CD4-positive, alpha-beta T cell (primary cell): ENCODE data around the gene WARS2. TPM values are rescaled to one million over a fixed set of nuclear protein-coding genes. Genes with fewer than 3 reads are reported as not detected.

Experiments
- ATAC-seq: fragments of 200-7000 bp; cut with Tn5 transposase; one replicate; pipeline ENCODE4 v1.10.0; 2022; ENCODE audit warnings: mild to moderate bottlenecking; ENCODE audit not compliant: poor library complexity
- CTCF ChIA-PET: fragments of 350-600 bp; sonication (Branson Sonifier 250); formaldehyde crosslinking; loops from one replicate; lab custom pipeline; 2021; ENCODE audit warnings: antibody characterized with exemption, inconsistent platforms; lab: Charles Lee
- POLR2A ChIA-PET: fragments of 350-600 bp; sonication (Branson Sonifier 250); formaldehyde crosslinking; loops from one replicate; lab custom pipeline; 2021; ENCODE audit warnings: antibody characterized with exemption, inconsistent platforms; lab: Charles Lee
- DNase-seq, 14 experiments: peaks; one replicate each; pipeline ENCODE4 v3.0.0-alpha.2; 2013 to 2020; ENCODE audit warnings: mixed read lengths in 2 of 14
- H3K27ac ChIP-seq, 2 donors: one replicate each; pipeline versions ENCODE4 v1.5.1 to v1.7.0; 2013; ENCODE audit warnings: low read length in 2 of 2, low read depth in 1 of 2, mild to moderate bottlenecking in 1 of 2
- H3K27me3 ChIP-seq, 2 experiments: 1 replicate in 1 of 2; 2 replicates in 1 of 2; pipeline versions ENCODE4 v1.6.1 to v1.7.0; 2013; ENCODE audit warnings: low read length in 2 of 2, control low read depth in 1 of 2, mild to moderate bottlenecking in 1 of 2, moderate library complexity in 1 of 2; ENCODE audit not compliant: insufficient read depth in 2 of 2, control insufficient read depth in 1 of 2
- H3K36me3 ChIP-seq: one replicate; pipeline ENCODE4 v1.6.1; 2013; ENCODE audit warnings: low read length, control low read depth; ENCODE audit not compliant: insufficient read depth
- H3K4me1 ChIP-seq: one replicate; pipeline ENCODE4 v1.6.1; 2013; ENCODE audit warnings: low read length, control low read depth; ENCODE audit not compliant: insufficient read depth
- H3K4me3 ChIP-seq: one replicate; pipeline ENCODE4 v1.5.1; 2013; ENCODE audit warnings: mild to moderate bottlenecking, low read length, moderate library complexity
- H3K9me3 ChIP-seq, 2 experiments: 1 replicate in 1 of 2; 2 replicates in 1 of 2; pipeline versions ENCODE4 v1.6.1 to v1.7.0; 2013; ENCODE audit warnings: low read length in 2 of 2, mild to moderate bottlenecking in 2 of 2, control low read depth in 1 of 2, moderate library complexity in 1 of 2; ENCODE audit not compliant: control insufficient read depth in 1 of 2, insufficient read depth in 1 of 2
- H3K27ac Mint-ChIP-seq: one replicate; pipeline ENCODE4 v1.8.0; 2020; ENCODE audit warnings: mixed read lengths
- H3K27me3 Mint-ChIP-seq: one replicate; pipeline ENCODE4 v1.8.0; 2021; ENCODE audit warnings: mixed read lengths
- H3K36me3 Mint-ChIP-seq: one replicate; pipeline ENCODE4 v1.8.0; 2021; ENCODE audit warnings: low read depth, mixed read lengths
- H3K4me1 Mint-ChIP-seq: one replicate; pipeline ENCODE4 v1.8.0; 2021; ENCODE audit warnings: low read depth, mixed read lengths
- H3K4me3 Mint-ChIP-seq: one replicate; pipeline ENCODE4 v1.8.0; 2020; ENCODE audit warnings: mild to moderate bottlenecking, mixed read lengths
- H3K9me3 Mint-ChIP-seq: one replicate; pipeline ENCODE4 v1.8.0; 2020; ENCODE audit warnings: mixed read lengths
- CTCF ChIP-seq: fragments of 200-600 bp; IDR thresholded peaks from one replicate; pipeline ENCODE4 v1.8.0; 2022; ENCODE audit warnings: antibody characterized with exemption, mild to moderate bottlenecking
- intact Hi-C, 2 experiments: fragments of 100-400 bp; cut with DNase I in 1 of 2; cut with micrococcal nuclease in 1 of 2; formaldehyde crosslinking; loops; one replicate each; pipeline versions ENCODE4 v1.15.1 to v1.9.0; 2023 to 2025; cut with DNase I, micrococcal nuclease
- total RNA-seq, 174 experiments: library from RNA in 2 of 174; stranded (reverse) in 2 of 174; gene quantifications; one replicate each; pipeline ENCODE4 v1.2.3 and lab custom pipeline; 2021 to 2026

The WARS2 gene
- total RNA-seq, 2 experiments from 2014 or later, result 15.8 to 16.5 TPM

GRCh38 chr1:119004781-119005180, 135.7 kb downstream of the WARS2 start:
- Mint-ChIP-seq H3K27me3 (peaks cover 83% of the 10 kb centered on the region), H3K27ac (no peak overlapping the region), H3K9me3 (peaks cover 3% of the 10 kb centered on the region), H3K4me3 (no peak overlapping the region), H3K4me1 (peaks cover 16% of the 10 kb centered on the region), H3K36me3 (no peaks in the 10 kb centered on the region)
- intact Hi-C loops, result no loop called here
- H3K27ac ChIP-seq, result no peak overlapping the region
- peaks cover 81 to 96% of the 10 kb centered on the region in 2 experiments for H3K27me3 ChIP-seq
- H3K4me3 ChIP-seq, result no peak overlapping the region
- ATAC-seq, result no peak
- no peak for DNase-seq
- peaks cover 23% of the 10 kb centered on the region for H3K4me1 ChIP-seq
- H3K9me3 ChIP-seq, result peaks cover 18 to 63% of the 10 kb centered on the region in 2 experiments
- ChIA-PET CTCF (no interaction called here), POLR2A (no interaction called here)
- no peak for TF ChIP-seq CTCF
- no peaks in the 10 kb centered on the region for H3K36me3 ChIP-seq

GRCh38 chr1:119004129-119004527, 136.3 kb downstream of the WARS2 start:
- ChIA-PET POLR2A (no interaction called here), CTCF (no interaction called here)
- no peak overlapping the region for H3K27ac Mint-ChIP-seq
- Histone ChIP-seq H3K9me3 (peaks cover 15 to 70% of the 10 kb centered on the region in 2 experiments), H3K36me3 (no peaks in the 10 kb centered on the region), H3K27me3 (peaks cover 85 to 95% of the 10 kb centered on the region in 2 experiments), H3K4me3 (no peak overlapping the region), H3K4me1 (peaks cover 23% of the 10 kb centered on the region), H3K27ac (no peak overlapping the region)
- H3K27me3 Mint-ChIP-seq, result peaks cover 83% of the 10 kb centered on the region
- H3K36me3 Mint-ChIP-seq, result no peaks in the 10 kb centered on the region
- peaks cover 3% of the 10 kb centered on the region for H3K9me3 Mint-ChIP-seq
- no peak for TF ChIP-seq CTCF
- DNase-seq (no peak), ATAC-seq (no peak)
- intact Hi-C loops, result no loop called here
- no peak overlapping the region for H3K4me3 Mint-ChIP-seq
- peaks cover 15% of the 10 kb centered on the region for H3K4me1 Mint-ChIP-seq

- H3K36me3 ChIP-seq, result no peaks in the 10 kb centered on the region
- Mint-ChIP-seq H3K36me3 (no peaks in the 10 kb centered on the region), H3K4me3 (no peak overlapping the region), H3K27ac (no peak overlapping the region), H3K4me1 (peaks cover 9% of the 10 kb centered on the region), H3K27me3 (peaks cover 83% of the 10 kb centered on the region), H3K9me3 (peaks cover 3% of the 10 kb centered on the region)
- ATAC-seq (no peak), DNase-seq (no peak)
- no peak for TF ChIP-seq CTCF
- no peak overlapping the region for H3K27ac ChIP-seq
- no peak overlapping the region for H3K4me3 ChIP-seq
- H3K27me3 ChIP-seq, result peaks cover 79 to 95% of the 10 kb centered on the region in 2 experiments
- H3K4me1 ChIP-seq, result peaks cover 23% of the 10 kb centered on the region
- ChIA-PET POLR2A (no interaction called here), CTCF (no interaction called here)
- intact Hi-C loops, result no loop called here
- H3K9me3 ChIP-seq, result peaks cover 9 to 75% of the 10 kb centered on the region in 2 experiments
Measured at GRCh38 chr1:119003413-119004128, 136.9 kb downstream of the WARS2 start.
